Esophagus squamous epithelium (tissue), 5 donors: ENCODE measurements around the gene SPATS2. TPM values are rescaled to one million over a fixed set of nuclear protein-coding genes. Genes with fewer than 3 reads are reported as not detected.
"Not testable (repeated sequence)": the region's sequence is repeated elsewhere in the genome, so short reads cannot be mapped to it uniquely, and the experiment has no call there.

Experiments used
- DNase-seq: peaks from one replicate; lab custom pipeline; 2025; lab: John Stamatoyannopoulos, UW
- H3K27ac ChIP-seq, 4 donors: fragments of 200-600 bp; sonication (generic); one replicate each; pipeline ENCODE4 v1.5.1; 2016 to 2019; ENCODE audit warnings: mild to moderate bottlenecking in 1 of 4
- H3K27me3 ChIP-seq, 4 donors: fragments of 200-600 bp; sonication (generic); 1 replicate in 3 of 4; 2 replicates in 1 of 4; pipeline versions ENCODE4 v1.5.1 to v1.6.0; 2017 to 2021; ENCODE audit warnings: antibody characterized with exemption in 1 of 4
- H3K36me3 ChIP-seq, 3 donors: fragments of 200-600 bp; sonication (generic); one replicate each; pipeline ENCODE4 v1.5.1; 2016 to 2019
- H3K4me1 ChIP-seq, 3 donors: fragments of 200-600 bp; sonication (generic); one replicate each; pipeline ENCODE4 v1.5.1; 2017 to 2019
- H3K4me3 ChIP-seq, 4 donors: fragments of 200-600 bp; sonication (generic); 1 replicate in 3 of 4; 2 replicates in 1 of 4; pipeline ENCODE4 v1.5.1; 2016 to 2019; ENCODE audit warnings: mild to moderate bottlenecking in 2 of 4, moderate library complexity in 1 of 4
- H3K9me3 ChIP-seq, 3 donors: fragments of 200-600 bp; sonication (generic); one replicate each; pipeline ENCODE4 v1.5.1; 2016 to 2019
- POLR2A ChIP-seq, 4 donors: fragments of 450-650 bp; IDR thresholded peaks; one replicate each; pipeline ENCODE4 v1.6.1; 2017; ENCODE audit warnings: antibody characterized with exemption in 4 of 4, mild to moderate bottlenecking in 4 of 4, moderate library complexity in 3 of 4
- WGBS, 2 donors: methylation state at CpG; one replicate each; pipeline ENCODE4 v1.1.5; 2018; 5-methylcytosine and 5-hydroxymethylcytosine counted together
- intact Hi-C: fragments of 100-400 bp; cut with DNase I; formaldehyde crosslinking; loops from one replicate; pipeline ENCODE4 v1.15.0; 2022
- total RNA-seq, 4 donors: library from RNA; depleted of rRNA; stranded (reverse); fragments of >200 nt; gene quantifications; one replicate each; pipeline ENCODE4 v1.1.0, GENCODE V29; 2016
- TF ChIP-seq, protein P1 (sequence below), 6 experiments: fragments of 450-650 bp in 4 of 6; fragments of 200-600 bp in 2 of 6; sonication (generic) in 2 of 6; IDR thresholded peaks; one replicate each; pipeline ENCODE4 v1.5.1; 2016 to 2019; ENCODE audit warnings: antibody characterized with exemption in 6 of 6, mild to moderate bottlenecking in 4 of 6, moderate library complexity in 4 of 6
- donor health status: DM: yes; HTN: yes; CAD: no.

Gene SPATS2
- 1 to 10 TPM; 4.8 to 9.8 (median 8.5) TPM for total RNA-seq

DNA sequence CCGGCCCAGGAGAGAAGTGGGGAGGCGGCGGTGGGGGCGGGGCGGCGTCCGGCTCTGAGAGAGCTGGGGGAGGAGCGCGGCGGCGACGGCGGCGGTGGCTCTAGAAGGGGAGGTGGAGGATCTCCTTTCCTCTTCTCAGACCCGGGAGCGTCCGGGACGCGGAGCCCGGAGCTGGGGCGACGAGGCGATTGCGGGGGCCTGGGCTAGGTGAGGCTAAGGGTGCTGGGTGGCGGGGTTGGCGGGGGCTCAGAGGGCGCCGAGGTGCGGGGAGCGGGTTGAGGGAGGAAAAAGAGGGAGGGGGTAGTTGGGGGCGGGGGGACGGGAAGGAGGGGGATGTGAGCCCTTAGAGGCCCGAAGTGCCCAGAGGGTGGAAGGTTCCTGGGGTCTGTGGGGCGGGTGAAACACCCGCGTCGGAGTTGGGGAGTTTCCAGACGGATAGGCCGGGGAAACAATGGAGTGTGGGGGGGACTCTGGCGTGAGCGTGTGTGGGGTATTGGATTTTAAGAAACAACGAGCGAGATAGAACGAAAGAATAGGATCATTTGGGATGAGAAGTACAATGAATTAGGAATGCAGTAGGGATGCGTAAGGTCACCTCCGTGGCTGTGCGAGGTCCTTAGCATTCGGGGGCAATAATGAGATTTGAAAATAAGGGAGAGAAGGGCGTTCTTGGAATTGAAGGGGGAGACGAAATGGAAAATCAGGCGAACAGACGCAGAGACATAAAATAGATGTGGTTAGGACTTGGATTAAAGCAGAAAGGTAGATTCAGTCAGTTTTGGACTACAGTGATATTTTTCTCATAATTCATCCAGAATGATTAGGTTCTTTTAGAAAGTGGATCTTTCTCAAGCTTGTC is at the start of gene SPATS2:
Gene SPATS2 (plus strand): TSS at position 82 of the 859 bp plus-strand sequence. CDS start 93,551 bp downstream, outside the sequence.
- H3K4me1 ChIP-seq = peaks cover 0 to 37% (median 18%) of the 10 kb centered on the region in 3 donors
- H3K4me3 ChIP-seq = peak within 1 kb of the TSS; percentile 77 to 95 (median 82)
- intact Hi-C loops = loop anchor here (5.0 kb wide), 1 partner anchor 140 kb away; no protein-coding TSS in a partner anchor
- DNase-seq = peak; percentile 59
- 1 to 4% methylated on average over 20 to 24 of the region's 52 CpGs for WGBS, 2 donors
- TF ChIP-seq, protein P1, sequence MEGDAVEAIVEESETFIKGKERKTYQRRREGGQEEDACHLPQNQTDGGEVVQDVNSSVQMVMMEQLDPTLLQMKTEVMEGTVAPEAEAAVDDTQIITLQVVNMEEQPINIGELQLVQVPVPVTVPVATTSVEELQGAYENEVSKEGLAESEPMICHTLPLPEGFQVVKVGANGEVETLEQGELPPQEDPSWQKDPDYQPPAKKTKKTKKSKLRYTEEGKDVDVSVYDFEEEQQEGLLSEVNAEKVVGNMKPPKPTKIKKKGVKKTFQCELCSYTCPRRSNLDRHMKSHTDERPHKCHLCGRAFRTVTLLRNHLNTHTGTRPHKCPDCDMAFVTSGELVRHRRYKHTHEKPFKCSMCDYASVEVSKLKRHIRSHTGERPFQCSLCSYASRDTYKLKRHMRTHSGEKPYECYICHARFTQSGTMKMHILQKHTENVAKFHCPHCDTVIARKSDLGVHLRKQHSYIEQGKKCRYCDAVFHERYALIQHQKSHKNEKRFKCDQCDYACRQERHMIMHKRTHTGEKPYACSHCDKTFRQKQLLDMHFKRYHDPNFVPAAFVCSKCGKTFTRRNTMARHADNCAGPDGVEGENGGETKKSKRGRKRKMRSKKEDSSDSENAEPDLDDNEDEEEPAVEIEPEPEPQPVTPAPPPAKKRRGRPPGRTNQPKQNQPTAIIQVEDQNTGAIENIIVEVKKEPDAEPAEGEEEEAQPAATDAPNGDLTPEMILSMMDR (IDR thresholded peaks at IDR 0.05) = no peak
- no peak for TF ChIP-seq POLR2A (IDR thresholded peaks at IDR 0.05)
- peak within 1 kb of the TSS; percentile 95 to 96 (median 96) for H3K27ac ChIP-seq
- H3K36me3 ChIP-seq = no peaks in the 10 kb centered on the region
- no peaks in the 10 kb centered on the region for H3K9me3 ChIP-seq
- H3K27me3 ChIP-seq = no peaks in the 10 kb centered on the region

DNA sequence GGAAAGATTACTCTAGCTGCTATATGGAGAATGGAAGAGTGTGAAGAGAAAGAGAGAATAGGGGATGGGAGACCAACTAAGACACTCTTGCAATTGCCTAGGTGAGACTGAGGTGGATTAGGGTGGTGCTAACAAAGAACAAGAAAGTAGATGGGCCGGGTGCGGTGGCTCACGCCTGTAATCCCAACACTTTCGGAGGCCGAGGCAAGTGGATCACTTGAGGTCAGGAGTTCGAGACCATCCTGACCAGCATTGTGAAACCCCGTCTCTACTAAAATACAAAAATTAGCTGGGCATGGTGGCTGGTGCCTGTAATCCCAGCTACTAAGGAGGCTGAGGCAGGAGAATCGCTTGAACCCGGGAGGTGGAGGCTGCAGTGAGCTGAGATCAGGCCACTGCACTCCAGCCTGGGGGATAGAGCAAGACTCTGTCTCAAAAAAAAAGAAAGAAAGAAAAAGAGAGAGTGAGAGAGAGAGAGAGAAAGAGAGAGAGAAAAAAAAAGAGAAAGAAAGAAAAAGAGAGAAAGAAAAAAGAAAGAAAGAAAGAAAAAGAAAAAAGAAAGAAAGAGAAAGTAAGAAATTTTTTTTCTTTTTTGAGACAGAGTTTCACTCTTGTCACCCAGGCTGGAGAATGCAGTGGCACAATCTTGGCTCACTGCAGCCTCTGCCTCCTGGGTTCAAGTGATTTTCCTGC is 46.7 kb upstream of the SPATS2 start:
- intact Hi-C loops, H3K36me3 ChIP-seq, H3K27me3 ChIP-seq, H3K4me3 ChIP-seq, H3K9me3 ChIP-seq, DNase-seq, H3K27ac ChIP-seq: not testable (repeated sequence)
- WGBS, 2 donors = 88 to 92% methylated on average over 9 of the region's 9 CpGs
- H3K4me1 ChIP-seq = peaks cover 8 to 24% (median 12%) of the 10 kb centered on the region in 3 donors

DNA sequence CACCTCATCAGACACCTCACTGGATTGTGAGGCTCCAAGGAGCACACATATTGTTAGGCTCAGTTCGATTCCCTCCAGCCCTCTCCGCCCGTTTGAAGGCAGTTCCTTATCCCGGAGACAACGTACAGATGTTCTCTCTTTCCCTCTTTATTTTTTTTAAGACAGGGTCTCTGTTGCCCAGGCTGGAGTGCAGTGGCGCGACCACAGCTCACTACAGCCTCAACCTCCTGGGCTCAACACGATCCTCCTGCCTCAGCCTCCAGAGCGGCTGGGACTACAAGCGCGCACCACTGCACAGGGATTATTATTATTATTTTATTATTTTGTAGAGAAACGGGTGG is 44.9 kb upstream of the SPATS2 start:
- peaks cover 8 to 19% (median 12%) of the 10 kb centered on the region in 3 donors for H3K4me1 ChIP-seq
- H3K27ac ChIP-seq = peak overlapping the region; percentile 76 to 83 (median 79)
- intact Hi-C loops = no loop called here
- H3K9me3 ChIP-seq = no peaks in the 10 kb centered on the region
- no peak for DNase-seq
- no peaks in the 10 kb centered on the region for H3K27me3 ChIP-seq
- H3K4me3 ChIP-seq = peak overlapping the region; percentile 56 to 86 (median 70)
- no peaks in the 10 kb centered on the region for H3K36me3 ChIP-seq
- no peak for TF ChIP-seq POLR2A (IDR thresholded peaks at IDR 0.05)
- TF ChIP-seq, protein P1 (IDR thresholded peaks at IDR 0.05) = no peak
- 39 to 52% methylated on average over 11 to 12 of the region's 12 CpGs for WGBS, 2 donors

DNA sequence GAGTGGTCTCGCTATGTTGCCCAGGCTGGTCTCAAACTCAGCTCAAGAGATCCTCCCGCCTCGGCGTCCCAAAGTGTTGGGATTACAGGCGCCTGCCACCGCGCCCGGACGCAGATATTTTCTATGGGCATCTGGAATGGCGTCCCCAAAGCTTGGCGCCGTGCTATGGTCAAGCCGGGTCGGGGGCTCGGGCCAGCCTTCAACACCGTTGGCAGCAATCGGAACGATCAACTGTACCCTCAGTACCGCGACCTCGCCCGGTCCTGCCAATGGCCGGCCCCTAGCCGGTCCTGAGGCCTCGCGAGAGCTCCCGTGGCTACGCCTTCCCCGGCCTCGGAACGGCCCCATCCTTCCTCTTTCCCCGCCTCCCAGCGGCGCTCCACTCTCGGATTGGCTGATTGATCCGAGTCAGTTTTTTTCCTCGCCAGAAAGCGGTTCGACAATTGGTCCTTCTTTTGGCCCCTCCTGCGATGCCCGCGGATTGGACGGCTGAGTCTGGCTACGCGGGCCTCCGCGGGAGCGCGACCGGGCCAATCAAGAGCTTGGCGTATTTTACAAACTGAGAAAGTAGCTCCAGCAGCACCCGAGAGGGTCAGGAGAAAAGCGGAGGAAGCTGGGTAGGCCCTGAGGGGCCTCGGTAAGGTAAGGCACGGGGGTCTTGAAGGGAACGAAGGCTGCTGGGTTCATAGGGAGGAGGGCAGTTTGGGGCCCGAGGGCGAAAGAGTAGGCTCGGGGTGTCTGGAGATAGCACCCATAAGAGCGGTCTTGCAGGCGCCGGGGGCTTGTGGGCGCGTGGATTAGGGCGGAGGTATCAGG is 44.3 kb upstream of the SPATS2 start, which contains the start of gene TROAP:
Gene TROAP (plus strand): TSS at position 548 of the 816 bp plus-strand sequence. CDS start 354 bp downstream, outside the sequence.
- Histone ChIP-seq H3K4me3 (peak within 1 kb of the TSS; percentile 56 to 86 (median 70)), H3K36me3 (no peaks in the 10 kb centered on the region), H3K9me3 (no peaks in the 10 kb centered on the region), H3K27ac (peak within 1 kb of the TSS; percentile 76 to 83 (median 79)), H3K27me3 (no peaks in the 10 kb centered on the region), H3K4me1 (peaks cover 8 to 19% (median 12%) of the 10 kb centered on the region in 3 donors)
- 0 to 1% methylated on average over 26 to 47 of the region's 65 CpGs for WGBS, 2 donors
- TF ChIP-seq POLR2A (IDR thresholded peaks at IDR 0.05) = peak in 1 of 4 donors; percentile 54
- TF ChIP-seq, protein P1 (IDR thresholded peaks at IDR 0.05) = peak in 1 of 6 experiments; percentile 26
- peak; percentile 87 for DNase-seq
- intact Hi-C loops = no loop called here

DNA sequence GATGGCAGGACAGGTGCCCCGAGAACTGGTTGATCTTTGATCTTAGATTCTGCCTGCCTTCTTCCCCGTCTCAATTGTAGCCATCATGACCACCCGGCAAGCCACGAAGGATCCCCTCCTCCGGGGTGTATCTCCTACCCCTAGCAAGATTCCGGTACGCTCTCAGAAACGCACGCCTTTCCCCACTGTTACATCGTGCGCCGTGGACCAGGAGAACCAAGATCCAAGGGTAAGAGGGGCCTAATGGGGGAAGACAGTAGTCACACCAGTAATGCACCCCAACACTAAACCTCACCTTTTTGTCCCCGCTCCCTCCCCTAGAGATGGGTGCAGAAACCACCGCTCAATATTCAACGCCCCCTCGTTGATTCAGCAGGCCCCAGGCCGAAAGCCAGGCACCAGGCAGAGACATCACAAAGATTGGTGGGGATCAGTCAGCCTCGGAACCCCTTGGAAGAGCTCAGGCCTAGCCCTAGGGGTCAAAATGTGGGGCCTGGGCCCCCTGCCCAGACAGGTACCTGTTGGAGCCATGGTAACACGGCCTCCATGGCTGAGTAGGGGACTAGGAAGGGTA is 43.7 kb upstream of the SPATS2 start:
- Histone ChIP-seq H3K9me3 (no peaks in the 10 kb centered on the region), H3K27ac (peak overlapping the region in 3 of 4 donors; percentile 48 to 76 (median 69)), H3K4me1 (peaks cover 8 to 19% (median 12%) of the 10 kb centered on the region in 3 donors), H3K27me3 (no peaks in the 10 kb centered on the region), H3K36me3 (no peaks in the 10 kb centered on the region), H3K4me3 (peak overlapping the region; percentile 56 to 86 (median 70))
- intact Hi-C loops = no loop called here
- 3 to 8% methylated on average over 13 to 17 of the region's 19 CpGs for WGBS, 2 donors
- TF ChIP-seq, protein P1 (IDR thresholded peaks at IDR 0.05) = no peak
- no peak for TF ChIP-seq POLR2A (IDR thresholded peaks at IDR 0.05)
- DNase-seq = no peak
